ENCODE results near the gene CADM3. TPM values are rescaled to one million over a fixed set of nuclear protein-coding genes. Genes with fewer than 3 reads are reported as not detected.

Gene CADM3
- total and polyA plus RNA-seq, 2 experiments from 2014 or later: 2.0 to 4.4 TPM

DNA sequence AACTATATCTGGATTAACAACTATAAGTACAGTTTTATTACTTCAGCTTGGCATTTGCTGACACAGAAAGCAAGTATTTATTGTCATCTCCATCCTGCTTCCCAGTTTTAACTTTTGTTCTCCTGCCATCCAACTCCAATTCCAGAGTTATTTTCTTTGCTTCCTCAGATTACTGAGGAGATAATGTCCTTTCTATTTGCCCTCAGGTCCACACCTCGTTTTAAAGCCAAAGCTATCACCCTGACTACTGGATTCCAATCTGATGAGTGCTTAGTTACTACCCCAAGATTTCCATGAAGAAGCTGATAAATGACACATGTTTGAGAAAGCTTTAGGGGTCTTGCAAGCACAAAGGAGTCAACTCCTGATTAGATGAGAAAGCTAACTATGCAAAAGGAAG lies 58.5 kb downstream of the CADM3 start (continued):
- TF ChIP-seq, protein P1, sequence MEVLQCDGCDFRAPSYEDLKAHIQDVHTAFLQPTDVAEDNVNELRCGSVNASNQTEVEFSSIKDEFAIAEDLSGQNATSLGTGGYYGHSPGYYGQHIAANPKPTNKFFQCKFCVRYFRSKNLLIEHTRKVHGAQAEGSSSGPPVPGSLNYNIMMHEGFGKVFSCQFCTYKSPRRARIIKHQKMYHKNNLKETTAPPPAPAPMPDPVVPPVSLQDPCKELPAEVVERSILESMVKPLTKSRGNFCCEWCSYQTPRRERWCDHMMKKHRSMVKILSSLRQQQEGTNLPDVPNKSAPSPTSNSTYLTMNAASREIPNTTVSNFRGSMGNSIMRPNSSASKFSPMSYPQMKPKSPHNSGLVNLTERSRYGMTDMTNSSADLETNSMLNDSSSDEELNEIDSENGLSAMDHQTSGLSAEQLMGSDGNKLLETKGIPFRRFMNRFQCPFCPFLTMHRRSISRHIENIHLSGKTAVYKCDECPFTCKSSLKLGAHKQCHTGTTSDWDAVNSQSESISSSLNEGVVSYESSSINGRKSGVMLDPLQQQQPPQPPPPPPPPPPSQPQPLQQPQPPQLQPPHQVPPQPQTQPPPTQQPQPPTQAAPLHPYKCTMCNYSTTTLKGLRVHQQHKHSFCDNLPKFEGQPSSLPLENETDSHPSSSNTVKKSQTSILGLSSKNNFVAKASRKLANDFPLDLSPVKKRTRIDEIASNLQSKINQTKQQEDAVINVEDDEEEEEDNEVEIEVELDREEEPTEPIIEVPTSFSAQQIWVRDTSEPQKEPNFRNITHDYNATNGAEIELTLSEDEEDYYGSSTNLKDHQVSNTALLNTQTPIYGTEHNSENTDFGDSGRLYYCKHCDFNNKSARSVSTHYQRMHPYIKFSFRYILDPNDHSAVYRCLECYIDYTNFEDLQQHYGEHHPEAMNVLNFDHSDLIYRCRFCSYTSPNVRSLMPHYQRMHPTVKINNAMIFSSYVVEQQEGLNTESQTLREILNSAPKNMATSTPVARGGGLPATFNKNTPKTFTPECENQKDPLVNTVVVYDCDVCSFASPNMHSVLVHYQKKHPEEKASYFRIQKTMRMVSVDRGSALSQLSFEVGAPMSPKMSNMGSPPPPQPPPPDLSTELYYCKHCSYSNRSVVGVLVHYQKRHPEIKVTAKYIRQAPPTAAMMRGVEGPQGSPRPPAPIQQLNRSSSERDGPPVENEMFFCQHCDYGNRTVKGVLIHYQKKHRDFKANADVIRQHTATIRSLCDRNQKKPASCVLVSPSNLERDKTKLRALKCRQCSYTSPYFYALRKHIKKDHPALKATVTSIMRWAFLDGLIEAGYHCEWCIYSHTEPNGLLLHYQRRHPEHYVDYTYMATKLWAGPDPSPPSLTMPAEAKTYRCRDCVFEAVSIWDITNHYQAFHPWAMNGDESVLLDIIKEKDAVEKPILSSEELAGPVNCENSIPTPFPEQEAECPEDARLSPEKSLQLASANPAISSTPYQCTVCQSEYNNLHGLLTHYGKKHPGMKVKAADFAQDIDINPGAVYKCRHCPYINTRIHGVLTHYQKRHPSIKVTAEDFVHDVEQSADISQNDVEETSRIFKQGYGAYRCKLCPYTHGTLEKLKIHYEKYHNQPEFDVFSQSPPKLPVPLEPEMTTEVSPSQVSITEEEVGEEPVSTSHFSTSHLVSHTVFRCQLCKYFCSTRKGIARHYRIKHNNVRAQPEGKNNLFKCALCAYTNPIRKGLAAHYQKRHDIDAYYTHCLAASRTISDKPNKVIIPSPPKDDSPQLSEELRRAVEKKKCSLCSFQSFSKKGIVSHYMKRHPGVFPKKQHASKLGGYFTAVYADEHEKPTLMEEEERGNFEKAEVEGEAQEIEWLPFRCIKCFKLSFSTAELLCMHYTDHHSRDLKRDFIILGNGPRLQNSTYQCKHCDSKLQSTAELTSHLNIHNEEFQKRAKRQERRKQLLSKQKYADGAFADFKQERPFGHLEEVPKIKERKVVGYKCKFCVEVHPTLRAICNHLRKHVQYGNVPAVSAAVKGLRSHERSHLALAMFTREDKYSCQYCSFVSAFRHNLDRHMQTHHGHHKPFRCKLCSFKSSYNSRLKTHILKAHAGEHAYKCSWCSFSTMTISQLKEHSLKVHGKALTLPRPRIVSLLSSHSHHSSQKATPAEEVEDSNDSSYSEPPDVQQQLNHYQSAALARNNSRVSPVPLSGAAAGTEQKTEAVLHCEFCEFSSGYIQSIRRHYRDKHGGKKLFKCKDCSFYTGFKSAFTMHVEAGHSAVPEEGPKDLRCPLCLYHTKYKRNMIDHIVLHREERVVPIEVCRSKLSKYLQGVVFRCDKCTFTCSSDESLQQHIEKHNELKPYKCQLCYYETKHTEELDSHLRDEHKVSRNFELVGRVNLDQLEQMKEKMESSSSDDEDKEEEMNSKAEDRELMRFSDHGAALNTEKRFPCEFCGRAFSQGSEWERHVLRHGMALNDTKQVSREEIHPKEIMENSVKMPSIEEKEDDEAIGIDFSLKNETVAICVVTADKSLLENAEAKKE (CRISPR knock-in tag; IDR thresholded peaks at IDR 0.05): no peak

GRCh38 chr1:159239551-159240220 lies 68.3 kb downstream of the CADM3 start:
- H3K27me3 Mint-ChIP-seq (ENCODE audit: insufficient read depth, low read depth, poor library complexity): peaks cover 3% of the 10 kb centered on the region
- Histone ChIP-seq H3K79me2 (replicated peaks; ENCODE audit: insufficient read depth) (no peaks in the 10 kb centered on the region), H3F3A (replicated peaks; ENCODE audit: low read depth) (no peaks in the 10 kb centered on the region), H3K4me2 (no peak overlapping the region), H3K27ac (ENCODE audit: low read depth) (no peak overlapping the region), H3K36me3 (ENCODE audit: insufficient read depth) (no peaks in the 10 kb centered on the region), H2AFZ (no peak overlapping the region), H3K4me1 (ENCODE audit: insufficient read depth) (no peaks in the 10 kb centered on the region), H3K9me2 (ENCODE audit: insufficient read depth) (no peaks in the 10 kb centered on the region), H3K4me3 (no peak overlapping the region), H4K20me1 (replicated peaks; ENCODE audit: insufficient read depth) (no peaks in the 10 kb centered on the region), H3K27me3 (ENCODE audit: insufficient read depth) (no peaks in the 10 kb centered on the region)
- H3K27ac Mint-ChIP-seq: no peak overlapping the region
- DNase-seq (ENCODE audit: low spot score) (no peak), ATAC-seq (no peak)
- H3K4me3 Mint-ChIP-seq: no peak overlapping the region
- no peaks in the 10 kb centered on the region for H3K4me1 Mint-ChIP-seq
- H3K9me3 Mint-ChIP-seq: peaks cover 5% of the 10 kb centered on the region; the same call in 2 of the 3 replicates
- H3K36me3 Mint-ChIP-seq (ENCODE audit: low read depth): no peaks in the 10 kb centered on the region
- TF ChIP-seq CREB1 (CRISPR knock-in tag; IDR thresholded peaks at IDR 0.05; ENCODE audit: low read depth): no peak
- TF ChIP-seq, protein P2, sequence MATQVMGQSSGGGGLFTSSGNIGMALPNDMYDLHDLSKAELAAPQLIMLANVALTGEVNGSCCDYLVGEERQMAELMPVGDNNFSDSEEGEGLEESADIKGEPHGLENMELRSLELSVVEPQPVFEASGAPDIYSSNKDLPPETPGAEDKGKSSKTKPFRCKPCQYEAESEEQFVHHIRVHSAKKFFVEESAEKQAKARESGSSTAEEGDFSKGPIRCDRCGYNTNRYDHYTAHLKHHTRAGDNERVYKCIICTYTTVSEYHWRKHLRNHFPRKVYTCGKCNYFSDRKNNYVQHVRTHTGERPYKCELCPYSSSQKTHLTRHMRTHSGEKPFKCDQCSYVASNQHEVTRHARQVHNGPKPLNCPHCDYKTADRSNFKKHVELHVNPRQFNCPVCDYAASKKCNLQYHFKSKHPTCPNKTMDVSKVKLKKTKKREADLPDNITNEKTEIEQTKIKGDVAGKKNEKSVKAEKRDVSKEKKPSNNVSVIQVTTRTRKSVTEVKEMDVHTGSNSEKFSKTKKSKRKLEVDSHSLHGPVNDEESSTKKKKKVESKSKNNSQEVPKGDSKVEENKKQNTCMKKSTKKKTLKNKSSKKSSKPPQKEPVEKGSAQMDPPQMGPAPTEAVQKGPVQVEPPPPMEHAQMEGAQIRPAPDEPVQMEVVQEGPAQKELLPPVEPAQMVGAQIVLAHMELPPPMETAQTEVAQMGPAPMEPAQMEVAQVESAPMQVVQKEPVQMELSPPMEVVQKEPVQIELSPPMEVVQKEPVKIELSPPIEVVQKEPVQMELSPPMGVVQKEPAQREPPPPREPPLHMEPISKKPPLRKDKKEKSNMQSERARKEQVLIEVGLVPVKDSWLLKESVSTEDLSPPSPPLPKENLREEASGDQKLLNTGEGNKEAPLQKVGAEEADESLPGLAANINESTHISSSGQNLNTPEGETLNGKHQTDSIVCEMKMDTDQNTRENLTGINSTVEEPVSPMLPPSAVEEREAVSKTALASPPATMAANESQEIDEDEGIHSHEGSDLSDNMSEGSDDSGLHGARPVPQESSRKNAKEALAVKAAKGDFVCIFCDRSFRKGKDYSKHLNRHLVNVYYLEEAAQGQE (IDR thresholded peaks at IDR 0.05; ENCODE audit: unreplicated experiment): no peak
- no peak for TF ChIP-seq EZH2 (IDR thresholded peaks at IDR 0.05; ENCODE audit: low read depth, unreplicated experiment)
- TF ChIP-seq ZNF331 (CRISPR knock-in tag; IDR thresholded peaks at IDR 0.05; ENCODE audit: low read depth): no peak
- TF ChIP-seq JUNB (IDR thresholded peaks at IDR 0.05; ENCODE audit: unreplicated experiment): no peak
- no peak for TF ChIP-seq STAT1 (IDR thresholded peaks at IDR 0.05; ENCODE audit: unreplicated experiment)
